Neutrophil (primary cell): ENCODE measurements around the gene L3MBTL4.
"Not testable (repeated sequence)": the region's sequence is repeated elsewhere in the genome, so short reads cannot be mapped to it uniquely, and the experiment has no call there.

Experiments used
- H3K27ac ChIP-seq: fragments of 200-600 bp; sonication (generic); 2 replicates; pipeline ENCODE4 v1.5.1; 2016; ENCODE audit warnings: mild to moderate bottlenecking, moderate library complexity
- H3K27me3 ChIP-seq: fragments of 200-600 bp; sonication (generic); 2 replicates; pipeline ENCODE4 v1.6.0; 2016; ENCODE audit warnings: mild to moderate bottlenecking
- H3K36me3 ChIP-seq: fragments of 200-600 bp; sonication (generic); 2 replicates; pipeline ENCODE4 v1.5.1; 2017
- H3K4me1 ChIP-seq, 2 experiments: fragments of 200-600 bp in 1 of 2; sonication (generic) in 1 of 2; 1 replicate in 1 of 2; 2 replicates in 1 of 2; pipeline versions ENCODE4 v1.5.1 to v1.6.1; 2013 to 2016; ENCODE audit warnings: low read depth in 1 of 2, low read length in 1 of 2, mild to moderate bottlenecking in 1 of 2, moderate library complexity in 1 of 2; ENCODE audit not compliant: control insufficient read depth in 1 of 2, insufficient read depth in 1 of 2
- H3K4me3 ChIP-seq, 2 experiments: fragments of 200-600 bp in 1 of 2; sonication (generic) in 1 of 2; 1 replicate in 1 of 2; 2 replicates in 1 of 2; pipeline ENCODE4 v1.5.1; 2013 to 2016; ENCODE audit warnings: low read depth in 1 of 2, low read length in 1 of 2, mild to moderate bottlenecking in 1 of 2, moderate library complexity in 1 of 2
- H3K9me3 ChIP-seq: fragments of 200-600 bp; sonication (generic); 2 replicates; pipeline ENCODE4 v1.5.1; 2016
- TF ChIP-seq, protein P1 (sequence below): fragments of 200-600 bp; sonication (generic); IDR thresholded peaks from 2 replicates; pipeline ENCODE4 v1.5.1; 2016; ENCODE audit warnings: antibody characterized with exemption

Gene L3MBTL4

GRCh38 chr18:6096730-6097129 is 318.0 kb downstream of the L3MBTL4 start:
- Histone ChIP-seq H3K27ac (no peak overlapping the region), H3K36me3 (no peaks in the 10 kb centered on the region), H3K4me1 (no peaks in the 10 kb centered on the region), H3K4me3 (no peak overlapping the region), H3K27me3 (no peaks in the 10 kb centered on the region), H3K9me3 (no peaks in the 10 kb centered on the region)
- TF ChIP-seq, protein P1, sequence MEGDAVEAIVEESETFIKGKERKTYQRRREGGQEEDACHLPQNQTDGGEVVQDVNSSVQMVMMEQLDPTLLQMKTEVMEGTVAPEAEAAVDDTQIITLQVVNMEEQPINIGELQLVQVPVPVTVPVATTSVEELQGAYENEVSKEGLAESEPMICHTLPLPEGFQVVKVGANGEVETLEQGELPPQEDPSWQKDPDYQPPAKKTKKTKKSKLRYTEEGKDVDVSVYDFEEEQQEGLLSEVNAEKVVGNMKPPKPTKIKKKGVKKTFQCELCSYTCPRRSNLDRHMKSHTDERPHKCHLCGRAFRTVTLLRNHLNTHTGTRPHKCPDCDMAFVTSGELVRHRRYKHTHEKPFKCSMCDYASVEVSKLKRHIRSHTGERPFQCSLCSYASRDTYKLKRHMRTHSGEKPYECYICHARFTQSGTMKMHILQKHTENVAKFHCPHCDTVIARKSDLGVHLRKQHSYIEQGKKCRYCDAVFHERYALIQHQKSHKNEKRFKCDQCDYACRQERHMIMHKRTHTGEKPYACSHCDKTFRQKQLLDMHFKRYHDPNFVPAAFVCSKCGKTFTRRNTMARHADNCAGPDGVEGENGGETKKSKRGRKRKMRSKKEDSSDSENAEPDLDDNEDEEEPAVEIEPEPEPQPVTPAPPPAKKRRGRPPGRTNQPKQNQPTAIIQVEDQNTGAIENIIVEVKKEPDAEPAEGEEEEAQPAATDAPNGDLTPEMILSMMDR: no peak

GRCh38 chr18:6088432-6088831 is 326.3 kb downstream of the L3MBTL4 start:
- Histone ChIP-seq H3K27me3 (no peaks in the 10 kb centered on the region), H3K9me3 (no peaks in the 10 kb centered on the region), H3K27ac (no peak overlapping the region), H3K36me3 (no peaks in the 10 kb centered on the region), H3K4me3 (no peak overlapping the region), H3K4me1 (no peaks in the 10 kb centered on the region)
- TF ChIP-seq, protein P1: no peak

- Histone ChIP-seq H3K4me1 (no peaks in the 10 kb centered on the region), H3K9me3 (no peaks in the 10 kb centered on the region), H3K36me3 (no peaks in the 10 kb centered on the region), H3K4me3 (no peak overlapping the region), H3K27me3 (no peaks in the 10 kb centered on the region), H3K27ac (no peak overlapping the region)
- TF ChIP-seq, protein P1: no peak
These were observed 328.0 kb downstream of the L3MBTL4 start for GRCh38 chr18:6086731-6087130.

DNA sequence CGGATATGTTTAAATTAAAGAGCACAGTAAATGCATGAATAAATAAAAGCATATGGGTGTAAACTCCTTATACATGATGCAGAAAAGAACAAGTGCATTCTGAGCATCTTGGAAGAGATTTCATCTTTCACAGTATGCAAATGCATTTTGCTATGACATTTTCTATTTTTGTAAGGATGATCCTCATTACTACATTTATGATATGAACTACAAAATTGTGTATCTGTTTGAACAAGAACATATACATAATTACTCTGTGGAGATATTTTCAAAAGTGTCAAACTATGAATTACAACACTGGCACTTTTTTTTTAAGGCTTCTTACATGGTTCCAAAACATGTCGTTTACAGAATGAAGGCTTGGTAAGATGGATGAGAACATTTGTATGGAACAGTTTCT is 335.3 kb downstream of the L3MBTL4 start:
- Histone ChIP-seq H3K9me3 (no peaks in the 10 kb centered on the region), H3K4me1 (no peaks in the 10 kb centered on the region), H3K27ac (no peak overlapping the region), H3K4me3 (no peak overlapping the region), H3K36me3 (no peaks in the 10 kb centered on the region), H3K27me3 (no peaks in the 10 kb centered on the region)
- TF ChIP-seq, protein P1: no peak

- H3K4me1 ChIP-seq: no peaks in the 10 kb centered on the region
- H3K36me3 ChIP-seq: no peaks in the 10 kb centered on the region
- TF ChIP-seq, protein P1: no peak
- H3K27ac ChIP-seq: no peak overlapping the region
- H3K4me3 ChIP-seq: no peak overlapping the region
- no peaks in the 10 kb centered on the region for H3K27me3 ChIP-seq
- no peaks in the 10 kb centered on the region for H3K9me3 ChIP-seq
These were observed 335.8 kb downstream of the L3MBTL4 start for GRCh38 chr18:6078877-6079276.

- H3K27ac ChIP-seq, H3K4me3 ChIP-seq, H3K27me3 ChIP-seq, H3K4me1 ChIP-seq, H3K36me3 ChIP-seq, H3K9me3 ChIP-seq: not testable (repeated sequence)
These were observed 342.3 kb downstream of the L3MBTL4 start for GRCh38 chr18:6072423-6072822.
